Measurements from ENCODE around the gene FCGBP.
"Not testable (repeated sequence)": the region's sequence is repeated elsewhere in the genome, so short reads cannot be mapped to it uniquely, and the experiment has no call there.

Gene FCGBP

GRCh38 chr19:39916236-39916635, 18.2 kb downstream of the FCGBP start:
- DNase-seq: no peak

- DNase-seq: no peak
These were observed 18.6 kb downstream of the FCGBP start for GRCh38 chr19:39915848-39916215.

DNA sequence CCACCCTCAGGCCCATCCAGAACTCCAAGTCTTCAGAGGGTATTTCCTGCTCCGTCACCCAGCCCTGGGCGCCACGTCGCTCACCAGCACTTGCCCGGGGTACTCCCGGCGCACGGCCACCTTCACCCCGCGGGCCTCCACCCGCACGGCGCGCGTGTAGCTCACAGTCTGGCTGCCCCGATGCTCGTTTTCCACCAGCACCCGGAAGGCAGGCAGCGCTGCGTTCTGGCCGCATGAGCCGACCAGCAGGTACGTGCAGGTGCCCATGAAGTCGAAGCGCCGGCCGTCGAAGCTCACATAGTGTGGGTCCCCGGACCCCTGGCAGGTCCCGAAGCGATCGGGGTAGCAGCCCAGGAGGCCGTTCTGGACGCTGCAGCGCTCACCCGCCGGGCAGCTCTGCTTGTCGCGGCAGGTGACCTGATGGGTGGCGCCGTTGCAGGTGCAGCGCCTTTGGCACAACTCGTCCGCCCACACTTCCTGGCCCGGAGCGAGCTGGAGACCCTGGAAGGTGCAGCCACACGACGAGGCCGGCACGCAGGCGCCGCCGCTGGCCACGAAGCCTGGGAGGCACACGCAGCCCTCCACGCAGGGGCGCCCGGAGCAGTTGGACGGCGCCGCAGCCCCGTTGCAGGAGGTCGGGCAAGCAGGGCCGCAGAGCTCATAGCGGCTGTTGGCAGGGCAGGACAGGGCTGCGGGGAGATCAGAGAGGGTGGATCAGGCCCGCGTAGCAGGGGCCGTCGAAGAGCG, 19.2 kb downstream of the FCGBP start:
- DNase-seq: no peak

DNA sequence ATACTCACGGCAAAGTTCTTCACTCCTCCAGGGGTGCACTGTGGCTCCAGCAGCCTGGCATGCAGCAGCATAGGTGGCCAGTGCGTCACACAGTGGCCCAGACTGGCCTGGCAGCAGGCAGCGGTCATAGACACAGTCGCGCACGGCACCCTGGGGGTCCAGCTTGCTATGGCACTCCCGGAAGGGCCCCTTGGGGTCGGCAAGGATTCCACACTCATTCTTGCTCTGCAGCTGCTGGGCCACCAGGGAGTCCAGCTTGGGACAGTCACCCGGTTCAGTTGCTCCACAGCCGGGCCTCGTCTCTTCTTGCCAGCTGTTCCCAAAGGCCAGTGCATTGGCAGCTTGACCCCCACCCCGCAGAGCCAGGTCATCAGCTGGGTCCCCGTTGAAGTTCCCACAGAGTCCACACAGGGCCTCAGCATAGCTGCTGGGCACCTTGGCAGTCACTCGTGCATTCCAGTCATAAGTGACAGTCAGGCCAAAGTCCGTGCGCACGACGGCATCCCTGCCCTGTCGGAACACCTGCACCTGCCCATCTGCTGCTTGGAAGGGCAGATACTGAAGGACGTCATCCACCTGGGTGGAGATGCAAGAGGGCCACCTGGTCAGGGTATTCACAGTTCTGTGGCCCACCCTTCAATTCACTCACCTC, 20.6 kb downstream of the FCGBP start:
- no peak for DNase-seq

- DNase-seq: no peak
These were observed 25.6 kb downstream of the FCGBP start for GRCh38 chr19:39908803-39909202.

DNA sequence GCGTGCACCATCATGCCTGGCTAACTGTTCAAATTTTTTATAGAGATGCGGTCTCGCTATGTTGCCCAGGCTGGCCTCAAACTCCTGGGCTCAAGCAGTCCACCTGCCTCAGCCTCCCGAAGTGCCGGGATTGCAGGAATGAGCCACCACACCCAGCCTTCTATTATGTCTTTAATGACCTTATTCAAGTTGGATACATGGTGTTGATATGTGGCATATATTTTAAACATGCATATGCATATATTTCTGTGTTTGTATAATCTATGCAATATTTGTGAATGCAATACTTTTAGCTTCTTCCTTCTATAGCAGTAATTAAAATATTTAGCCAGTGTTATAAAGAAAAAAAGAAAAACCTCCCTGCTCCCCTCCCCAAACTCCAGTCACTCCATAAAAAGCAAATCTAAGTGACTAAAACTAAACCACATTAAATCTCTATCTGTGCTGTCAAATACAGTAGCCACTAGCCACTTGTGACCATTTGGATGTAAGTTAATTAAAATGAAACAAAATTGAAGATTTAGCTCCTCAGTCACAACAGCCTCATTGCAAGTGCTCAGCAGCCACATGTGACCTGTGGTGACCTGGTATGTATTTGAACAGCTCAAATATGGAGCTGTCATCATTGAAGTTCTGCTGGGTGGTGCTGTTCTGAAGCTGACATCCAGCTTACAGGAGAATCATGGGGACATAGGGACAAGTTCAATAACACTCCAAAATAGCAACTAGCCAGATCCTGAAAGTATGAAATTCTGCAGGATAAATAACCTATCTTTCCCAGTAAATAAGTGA, 27.4 kb downstream of the FCGBP start:
- no peak for DNase-seq

GRCh38 chr19:39906283-39906682, 28.2 kb downstream of the FCGBP start:
- DNase-seq: no peak

GRCh38 chr19:39903486-39904091, 30.8 kb downstream of the FCGBP start:
- not testable (repeated sequence) for DNase-seq

- DNase-seq: not testable (repeated sequence)
These were observed 32.1 kb downstream of the FCGBP start for GRCh38 chr19:39902326-39902725.

DNA sequence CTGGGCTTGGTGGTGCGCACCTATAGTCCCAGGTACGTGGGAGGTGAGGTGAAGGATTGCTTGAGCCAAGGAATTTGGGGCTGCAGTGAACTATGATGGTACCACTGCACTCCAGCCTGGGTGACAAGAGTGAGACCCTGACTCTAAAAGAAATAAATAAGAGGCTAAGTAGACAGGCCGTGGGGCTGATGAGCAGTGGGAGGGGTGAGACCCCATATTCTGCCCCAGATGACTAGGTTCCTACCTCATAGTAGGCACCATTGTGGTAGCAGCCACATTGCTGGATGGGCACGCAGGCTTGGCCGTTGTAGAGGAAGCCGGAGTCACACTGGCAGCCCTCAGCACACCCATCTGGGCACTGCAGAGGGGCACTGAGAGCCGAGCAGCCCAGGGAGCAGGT, 32.8 kb downstream of the FCGBP start:
- DNase-seq: not testable (repeated sequence)

DNA sequence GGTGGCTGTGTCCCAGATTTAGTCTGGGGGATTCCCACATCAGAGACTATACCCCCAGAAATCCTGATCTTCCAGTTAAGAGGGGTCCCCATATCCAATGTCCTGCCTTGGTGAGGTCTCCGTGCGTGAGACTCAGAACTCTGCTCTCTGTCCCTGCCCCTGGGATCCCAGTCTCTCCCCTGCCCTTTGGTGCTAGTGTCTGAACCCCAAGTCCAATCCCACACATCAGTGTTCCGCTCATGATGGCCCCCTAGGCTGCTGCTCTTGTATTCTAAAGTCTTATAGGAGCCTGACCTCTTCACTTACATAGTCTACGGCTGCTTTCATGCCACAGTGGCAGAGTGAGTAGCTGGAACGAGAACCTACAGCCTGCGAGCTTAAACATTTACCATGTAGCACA, 35.6 kb downstream of the FCGBP start:
- DNase-seq: not testable (repeated sequence)

DNA sequence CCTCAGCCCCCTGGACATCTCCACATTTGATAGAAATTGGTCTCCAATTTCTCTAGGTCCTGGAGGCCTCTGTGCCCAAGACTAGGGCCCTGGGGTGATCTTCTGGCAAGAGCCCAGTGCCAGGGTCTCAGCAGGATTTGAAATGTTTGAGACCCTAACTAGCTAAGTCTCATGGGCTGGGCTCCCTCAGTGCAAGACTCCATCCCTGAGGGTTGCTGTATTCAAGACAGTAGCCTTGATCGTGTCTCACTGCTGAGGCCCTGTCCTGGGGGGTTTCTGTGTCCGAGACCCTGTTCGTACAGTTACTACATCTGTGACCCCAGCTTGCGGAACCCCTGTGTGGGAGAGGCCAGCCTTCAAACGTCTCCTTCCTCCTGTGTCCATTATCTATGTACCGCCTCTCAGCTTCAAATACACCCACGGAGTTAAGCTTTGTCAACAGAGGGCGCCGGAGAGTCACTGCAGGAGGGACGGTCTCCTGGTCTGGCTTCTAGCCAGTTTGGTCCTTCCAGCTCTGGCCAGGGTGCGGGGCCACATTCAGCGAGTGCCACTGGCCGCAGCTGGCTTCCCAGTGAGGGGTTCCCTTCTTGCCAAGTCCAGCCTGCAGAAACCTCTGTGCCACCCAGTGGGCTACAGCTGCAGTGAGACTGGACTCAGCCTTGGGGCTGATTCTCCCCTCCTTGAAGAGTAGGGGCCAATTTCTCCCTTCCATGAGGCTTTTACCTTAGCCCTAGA, 36.8 kb downstream of the FCGBP start:
- not testable (repeated sequence) for DNase-seq

DNA sequence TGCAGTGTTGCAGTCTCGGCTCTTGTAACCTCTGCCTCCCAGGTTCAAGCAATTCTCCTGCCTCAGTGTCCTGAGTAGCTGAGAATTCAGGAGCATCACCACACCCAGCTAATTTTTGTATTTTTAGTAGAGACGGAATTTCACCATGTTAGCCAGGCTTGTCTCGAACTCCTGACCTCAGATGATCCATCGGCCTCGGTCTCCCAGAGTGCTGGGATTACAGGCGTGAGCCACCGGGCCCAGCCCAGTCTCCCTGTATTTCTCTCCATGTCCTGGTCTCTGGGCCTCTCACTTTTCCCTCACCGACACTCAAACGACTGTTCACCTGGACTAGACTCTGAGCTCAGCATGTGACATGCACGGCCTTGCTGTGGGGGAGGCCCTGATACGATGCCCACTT, 39.3 kb downstream of the FCGBP start:
- not testable (repeated sequence) for DNase-seq

GRCh38 chr19:39894236-39894606, 40.2 kb downstream of the FCGBP start:
- DNase-seq: not testable (repeated sequence)

DNA sequence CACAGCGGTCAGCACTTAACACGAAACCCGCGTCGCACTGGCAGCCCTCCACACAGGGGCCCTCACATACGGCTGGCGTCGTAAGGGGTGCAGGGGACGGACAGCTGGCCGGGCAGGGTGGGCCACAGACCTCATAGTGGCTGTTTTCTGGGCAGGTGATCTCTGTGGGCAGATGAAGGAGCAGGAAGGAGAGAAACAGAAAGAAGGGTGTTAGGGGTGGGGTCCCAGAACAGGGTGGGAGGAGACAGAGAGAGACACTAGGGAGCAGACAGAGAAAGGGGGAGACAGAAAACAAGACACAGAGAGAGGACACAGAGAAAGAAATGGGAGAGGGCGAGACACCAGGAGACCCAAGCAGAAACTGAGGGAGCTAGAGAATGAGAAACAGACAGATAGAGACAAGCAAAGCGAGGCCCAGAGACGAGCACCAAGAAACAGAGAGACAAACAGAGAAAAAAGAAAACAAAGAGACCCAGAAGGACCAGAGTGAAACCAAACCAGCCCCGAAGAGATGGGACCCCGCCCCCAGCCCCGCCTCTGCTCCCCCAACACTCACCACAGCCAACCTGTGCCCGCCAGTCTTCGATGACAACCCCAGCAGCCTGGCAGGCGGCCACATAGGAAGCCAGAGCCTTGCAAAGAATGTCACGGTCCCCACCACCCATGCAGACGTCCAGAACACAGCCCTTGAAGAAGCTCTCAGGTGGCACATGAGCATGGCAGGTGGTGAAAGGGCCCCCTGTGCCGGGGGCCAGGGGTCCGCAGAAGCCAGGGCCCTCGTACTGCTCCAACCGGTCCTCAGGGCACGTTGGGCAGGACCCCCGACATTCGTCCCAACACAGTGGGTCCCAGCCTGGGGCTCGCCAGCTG, 40.8 kb downstream of the FCGBP start:
- not testable (repeated sequence) for DNase-seq

GRCh38 chr19:39892506-39892902, 41.9 kb downstream of the FCGBP start:
- DNase-seq: not testable (repeated sequence)

DNA sequence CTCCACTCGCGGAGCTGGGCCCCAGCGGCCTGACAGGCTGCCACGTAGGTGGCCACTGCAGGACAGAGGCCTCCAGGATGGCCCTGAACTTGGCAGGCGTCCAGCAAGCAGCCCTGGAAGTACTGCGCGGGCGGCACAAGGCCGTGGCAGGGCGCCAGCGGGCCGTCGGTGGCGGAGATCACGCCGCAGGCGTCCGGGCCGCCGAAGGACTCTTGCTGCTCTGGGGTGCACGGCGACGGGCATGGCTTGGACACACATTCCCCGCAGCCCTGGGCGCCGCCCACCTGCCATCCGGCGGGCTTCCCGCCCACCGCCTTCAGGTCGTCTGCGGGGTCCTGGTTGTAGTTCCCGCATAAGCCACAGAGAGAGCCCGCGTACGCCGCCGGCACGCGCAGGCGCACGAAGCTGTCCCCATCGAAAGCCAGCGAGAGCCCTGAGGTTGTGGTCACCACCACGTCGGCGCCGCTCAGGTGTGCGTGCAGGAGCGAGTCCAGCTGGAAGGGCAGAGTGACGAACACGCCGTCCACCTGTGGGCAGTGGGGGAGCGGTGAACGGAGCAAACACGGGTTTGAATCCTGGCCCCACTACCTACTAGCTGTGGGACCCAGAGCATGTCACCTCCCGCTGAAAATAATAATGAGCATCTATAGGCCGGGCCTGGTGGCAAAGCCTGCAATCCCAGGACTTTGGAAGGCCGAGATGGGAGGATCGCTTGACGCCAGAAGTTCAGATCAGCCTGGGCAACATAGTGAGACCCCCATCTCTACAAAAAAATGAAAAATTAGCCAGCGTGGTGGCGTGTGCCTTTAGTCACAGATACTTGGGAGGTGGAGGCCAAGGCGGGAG, 42.6 kb downstream of the FCGBP start:
- DNase-seq: not testable (repeated sequence)

DNA sequence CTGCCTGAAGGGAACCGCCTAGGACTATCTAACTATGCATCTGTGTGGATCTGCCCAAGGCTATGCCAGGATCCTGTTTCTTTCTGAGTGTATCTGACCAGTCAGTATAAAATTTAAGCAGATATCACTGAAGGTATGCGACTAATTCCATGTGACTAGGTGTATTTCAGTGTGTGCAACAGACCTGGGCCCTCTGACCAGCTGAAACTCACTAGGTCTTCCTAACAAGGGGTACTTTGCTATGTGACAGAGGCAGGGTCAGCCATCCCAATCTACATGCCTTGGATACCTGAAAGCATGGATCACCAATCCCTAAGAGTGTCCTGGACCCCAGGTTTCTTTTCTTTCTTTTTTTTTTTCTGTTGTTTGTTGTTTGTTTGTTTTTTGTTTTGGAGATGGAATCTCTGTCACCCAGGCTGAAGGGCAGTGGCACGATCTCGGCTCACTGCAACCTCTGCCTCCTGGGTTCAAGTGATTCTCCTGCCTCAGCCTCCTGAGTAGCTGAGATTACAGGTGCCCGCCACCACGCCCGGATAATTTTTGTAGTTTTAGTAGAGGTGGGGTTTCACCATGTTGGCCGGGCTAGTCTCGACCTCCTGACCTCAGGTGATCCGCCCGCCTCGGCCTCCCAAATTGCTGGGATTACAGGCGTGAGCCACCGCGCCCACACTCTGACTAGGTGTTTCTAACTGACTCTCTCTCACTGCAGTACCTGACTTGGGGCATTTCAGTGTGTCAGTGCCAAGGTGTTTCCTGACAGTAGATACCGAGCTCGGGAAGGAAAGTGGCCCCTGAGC, 43.5 kb downstream of the FCGBP start:
- no peak for DNase-seq

- DNase-seq: not testable (repeated sequence)
These were observed 44.3 kb downstream of the FCGBP start for GRCh38 chr19:39889872-39890754.
